CD8-positive, alpha-beta memory T cell (primary cell): Measurements from ENCODE around the gene PACRGL. TPM values are rescaled to one million over a fixed set of nuclear protein-coding genes. Genes with fewer than 3 reads are reported as not detected.
A peak's percentile ranks its signal among the peaks of the same experiment; 100 is the strongest.
"Not testable (repeated sequence)": the region's sequence is repeated elsewhere in the genome, so short reads cannot be mapped to it uniquely, and the experiment has no call there.

ENCODE experiments used
- CTCF ChIA-PET: fragments of 350-600 bp; sonication (Branson Sonifier 250); formaldehyde crosslinking; loops from one replicate; lab custom pipeline; 2021; ENCODE audit warnings: antibody characterized with exemption; lab: Charles Lee
- POLR2A ChIA-PET: fragments of 350-600 bp; sonication (Branson Sonifier 250); formaldehyde crosslinking; loops from one replicate; lab custom pipeline; 2021; ENCODE audit warnings: antibody characterized with exemption; lab: Charles Lee
- DNase-seq, 5 donors: peaks; one replicate each; pipeline versions ENCODE4 v3.0.0 to v3.0.0-alpha.2; 2020 to 2022; ENCODE audit warnings: mixed read lengths in 1 of 5
- H3K27ac ChIP-seq: one replicate; pipeline ENCODE4 v1.7.0; 2013; ENCODE audit warnings: low read depth, mild to moderate bottlenecking, low read length, moderate library complexity
- H3K27me3 ChIP-seq: 2 replicates; pipeline ENCODE4 v1.7.0; 2013; ENCODE audit warnings: low read length, mild to moderate bottlenecking; ENCODE audit not compliant: insufficient read depth, poor library complexity, severe bottlenecking
- H3K36me3 ChIP-seq: 2 replicates; pipeline ENCODE4 v1.7.0; 2013; ENCODE audit warnings: mild to moderate bottlenecking, low read length, moderate library complexity; ENCODE audit not compliant: insufficient read depth
- H3K4me1 ChIP-seq: 2 replicates; pipeline ENCODE4 v1.7.0; 2013; ENCODE audit warnings: mild to moderate bottlenecking, low read length, moderate library complexity; ENCODE audit not compliant: insufficient read depth
- H3K4me3 ChIP-seq: 2 replicates; pipeline ENCODE4 v1.7.0; 2013; ENCODE audit warnings: mild to moderate bottlenecking, low read length
- H3K9me3 ChIP-seq: 2 replicates; pipeline ENCODE4 v1.7.0; 2013; ENCODE audit warnings: mild to moderate bottlenecking, low read length
- H3K27ac Mint-ChIP-seq, 8 donors: one replicate each; pipeline ENCODE4 v1.8.0; 2020 to 2021; ENCODE audit warnings: mixed read lengths in 8 of 8, mild to moderate bottlenecking in 6 of 8, inconsistent platforms in 3 of 8, moderate library complexity in 3 of 8
- H3K27me3 Mint-ChIP-seq, 2 donors: one replicate each; pipeline ENCODE4 v1.8.0; 2020 to 2021; ENCODE audit warnings: mixed read lengths in 2 of 2, mild to moderate bottlenecking in 1 of 2, moderate library complexity in 1 of 2
- H3K36me3 Mint-ChIP-seq, 3 donors: one replicate each; pipeline ENCODE4 v1.8.0; 2020 to 2021; ENCODE audit warnings: mixed read lengths in 3 of 3, inconsistent platforms in 1 of 3, mild to moderate bottlenecking in 1 of 3
- H3K4me1 Mint-ChIP-seq, 3 donors: one replicate each; pipeline ENCODE4 v1.8.0; 2020 to 2021; ENCODE audit warnings: mixed read lengths in 3 of 3, inconsistent platforms in 1 of 3, mild to moderate bottlenecking in 1 of 3
- H3K4me3 Mint-ChIP-seq, 7 donors: one replicate each; pipeline ENCODE4 v1.8.0; 2020 to 2021; ENCODE audit warnings: mixed read lengths in 7 of 7, mild to moderate bottlenecking in 6 of 7, moderate library complexity in 4 of 7, inconsistent platforms in 2 of 7
- H3K9me3 Mint-ChIP-seq, 5 donors: one replicate each; pipeline ENCODE4 v1.8.0; 2020 to 2022; ENCODE audit warnings: mixed read lengths in 5 of 5, mild to moderate bottlenecking in 3 of 5, moderate library complexity in 2 of 5, inconsistent platforms in 1 of 5
- polyA plus RNA-seq: library from polyadenylated mRNA; unstranded; fragments of 300-500 nt; fragmentation: Illumina TruSeq; gene quantifications from one replicate; pipeline ENCODE4 v1.2.3, GENCODE V29; 2021
- total RNA-seq, 2 experiments: library from RNA; stranded (reverse); gene quantifications; one replicate each; pipeline ENCODE4 v1.2.3, GENCODE V29; 2021

PACRGL gene
- total and polyA plus RNA-seq, 3 experiments from 2014 or later = 4.9 to 16.9 (median 14.2) TPM

DNA sequence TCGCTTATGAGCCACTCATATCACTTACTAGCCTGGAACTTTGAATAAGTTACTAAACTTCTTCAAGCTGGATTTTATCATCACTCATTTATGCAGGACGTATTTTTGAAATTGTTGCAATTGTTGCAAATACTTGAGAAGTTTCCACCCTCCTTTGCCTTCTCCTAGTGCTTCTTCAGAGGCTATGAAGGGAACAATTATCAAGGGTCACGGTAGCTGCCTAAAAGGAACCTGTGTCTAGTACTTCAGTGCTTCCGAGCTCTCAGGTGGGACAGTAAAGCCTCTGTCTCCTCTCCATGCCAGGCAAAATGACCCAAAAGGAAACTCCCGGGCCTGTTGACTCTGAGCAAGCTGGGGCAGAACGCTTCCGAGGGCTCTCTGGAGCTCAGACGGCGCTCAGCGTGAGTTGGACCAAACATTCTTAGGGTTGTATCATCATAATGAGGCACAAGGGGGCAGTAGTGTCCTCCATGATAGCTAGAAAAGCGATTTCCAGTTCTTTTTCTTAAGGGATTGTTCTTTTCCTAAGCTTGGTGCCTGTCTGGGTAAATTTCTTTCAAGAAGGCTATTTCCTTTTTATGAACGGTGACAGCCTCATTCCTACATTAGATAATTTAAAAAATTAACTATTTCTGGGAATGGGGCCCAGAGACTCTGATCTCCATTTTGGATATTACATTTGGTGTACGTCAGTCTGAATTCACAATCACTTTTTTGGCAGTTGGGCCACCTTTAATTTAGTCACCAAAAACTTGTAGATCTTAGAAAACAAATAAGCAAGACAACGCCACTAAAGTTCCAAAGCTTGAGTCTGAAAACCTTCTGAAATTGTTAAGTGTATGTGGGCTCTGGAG, 73.1 kb downstream of the PACRGL start:
- H3K27me3 ChIP-seq = no peaks in the 10 kb centered on the region
- no peaks in the 10 kb centered on the region for H3K9me3 ChIP-seq
- Mint-ChIP-seq H3K27ac (peak overlapping the region in 1 of 8 donors; percentile 63), H3K4me3 (peak overlapping the region in 2 of 7 donors; percentile 20 to 30), H3K36me3 (no peaks in the 10 kb centered on the region), H3K4me1 (peaks cover 0 to 9% (median 3%) of the 10 kb centered on the region in 3 donors), H3K27me3 (peaks cover 0 to 2% of the 10 kb centered on the region in 2 donors), H3K9me3 (peaks cover 0 to 3% (median 0%) of the 10 kb centered on the region in 5 donors)
- peak in 2 of 5 donors; percentile 10 for DNase-seq
- no peak overlapping the region for H3K4me3 ChIP-seq
- CTCF ChIA-PET = interaction anchor here (0.8 to 3.8 kb wide), 13 partner anchors 8 to 999 kb away, joined by 3 to 34 read pairs (median 4); no protein-coding TSS in a partner anchor
- POLR2A ChIA-PET = no interaction called here
- no peaks in the 10 kb centered on the region for H3K4me1 ChIP-seq
- H3K36me3 ChIP-seq = no peaks in the 10 kb centered on the region
- no peak overlapping the region for H3K27ac ChIP-seq

DNA sequence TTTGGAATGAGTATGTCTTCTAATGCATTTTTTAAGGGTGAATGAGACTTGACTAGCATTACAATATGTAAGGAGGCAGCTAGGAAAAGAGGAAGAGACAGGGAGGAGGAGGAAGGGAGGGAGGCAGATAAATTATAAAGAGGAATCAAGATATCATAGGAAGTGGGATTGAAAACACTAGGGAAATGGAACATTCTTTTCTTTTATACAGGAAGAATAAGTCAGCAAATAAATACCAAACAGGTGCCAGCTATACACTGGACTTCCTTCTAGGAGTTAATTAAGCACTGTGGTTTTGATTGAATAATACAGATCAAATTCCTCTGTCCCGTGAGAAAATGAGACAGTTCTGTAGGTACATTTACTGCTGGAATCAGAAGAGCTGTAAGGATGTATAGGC, 78.6 kb downstream of the PACRGL start:
- no peaks in the 10 kb centered on the region for H3K36me3 ChIP-seq
- Mint-ChIP-seq H3K4me3 (no peak overlapping the region), H3K9me3 (peaks cover 12 to 29% (median 19%) of the 10 kb centered on the region in 5 donors), H3K27me3 (no peaks in the 10 kb centered on the region), H3K4me1 (peaks cover 0 to 2% (median 1%) of the 10 kb centered on the region in 3 donors), H3K27ac (no peak overlapping the region), H3K36me3 (peaks cover 0 to 16% (median 0%) of the 10 kb centered on the region in 3 donors)
- no peaks in the 10 kb centered on the region for H3K9me3 ChIP-seq
- H3K27me3 ChIP-seq = no peaks in the 10 kb centered on the region
- no peak overlapping the region for H3K4me3 ChIP-seq
- ChIA-PET CTCF (no interaction called here), POLR2A (no interaction called here)
- H3K4me1 ChIP-seq = no peaks in the 10 kb centered on the region
- no peak overlapping the region for H3K27ac ChIP-seq
- no peak for DNase-seq

DNA sequence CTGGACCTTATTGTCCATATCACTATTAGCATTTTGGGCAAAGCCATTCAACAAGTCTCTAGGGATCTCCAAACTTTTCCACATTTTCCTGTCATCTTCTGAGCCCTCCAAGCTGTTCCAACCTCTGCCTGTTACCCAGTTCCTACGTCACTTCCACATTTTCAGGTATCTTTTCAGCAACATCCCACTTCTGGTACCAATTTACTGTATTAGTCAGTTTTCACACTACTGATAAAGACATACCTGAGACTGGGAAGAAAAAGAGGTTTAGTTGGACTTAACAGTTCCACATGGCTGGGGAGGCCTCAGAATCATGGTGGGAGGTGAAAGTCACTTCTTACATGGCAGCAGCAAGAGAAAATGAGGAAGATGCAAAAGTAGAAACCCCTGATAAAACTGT, 82.9 kb downstream of the PACRGL start:
- CTCF ChIA-PET = interaction anchor here (1.7 kb wide), 1 partner anchor 10 kb away, joined by 6 read pairs; no protein-coding TSS in a partner anchor

DNA sequence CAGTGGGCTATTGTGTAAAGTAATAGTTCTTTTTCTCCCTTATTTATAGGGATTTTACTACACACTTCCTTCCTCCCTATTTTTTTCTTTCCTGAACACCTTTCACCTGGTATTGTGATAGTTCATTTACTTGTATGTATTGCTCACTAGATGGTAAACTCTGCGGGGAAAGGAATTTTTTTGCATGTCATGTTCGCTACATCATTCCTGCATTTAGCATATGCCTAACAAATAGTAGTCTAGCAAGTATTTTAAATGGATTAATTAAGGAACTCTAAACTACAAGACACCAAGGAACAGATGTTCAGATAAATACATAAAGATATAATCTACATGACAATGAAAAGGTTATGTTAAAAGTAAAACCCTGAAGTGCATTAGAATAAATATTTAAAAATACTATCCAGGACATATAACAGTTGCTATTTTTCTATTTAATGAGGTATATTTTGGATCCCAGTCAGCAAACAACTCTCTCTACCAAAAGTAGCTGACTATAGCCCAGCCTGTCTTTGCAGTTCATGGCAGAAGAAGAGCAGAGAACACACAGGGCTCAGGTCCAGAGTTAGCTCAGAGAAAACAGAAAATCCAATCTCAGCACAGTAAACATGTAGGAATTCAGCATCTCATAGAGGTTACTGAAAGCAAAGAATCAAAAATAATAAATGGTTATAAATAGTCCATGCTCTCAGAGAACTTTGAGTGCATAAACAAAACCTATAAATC, 87.8 kb downstream of the PACRGL start:
- no peaks in the 10 kb centered on the region for H3K36me3 ChIP-seq
- H3K27ac ChIP-seq = no peak overlapping the region
- H3K4me1 ChIP-seq = no peaks in the 10 kb centered on the region
- no peaks in the 10 kb centered on the region for H3K27me3 ChIP-seq
- Mint-ChIP-seq H3K27ac (no peak overlapping the region), H3K36me3 (peaks cover 0 to 4% (median 0%) of the 10 kb centered on the region in 3 donors), H3K9me3 (peaks cover under 1 to 6% (median 4%) of the 10 kb centered on the region in 5 donors), H3K4me3 (no peak overlapping the region), H3K4me1 (no peaks in the 10 kb centered on the region), H3K27me3 (no peaks in the 10 kb centered on the region)
- no peak for DNase-seq
- CTCF ChIA-PET = no interaction called here
- POLR2A ChIA-PET = no interaction called here
- no peaks in the 10 kb centered on the region for H3K9me3 ChIP-seq
- no peak overlapping the region for H3K4me3 ChIP-seq

More for the DNA sequence above, 82.9 kb downstream of the PACRGL start:
- POLR2A ChIA-PET, H3K27me3 ChIP-seq, H3K4me1 ChIP-seq, H3K27ac Mint-ChIP-seq, H3K4me1 Mint-ChIP-seq, H3K27me3 Mint-ChIP-seq, H3K36me3 ChIP-seq, H3K27ac ChIP-seq, H3K4me3 ChIP-seq, H3K9me3 ChIP-seq, DNase-seq, H3K4me3 Mint-ChIP-seq: not testable (repeated sequence)
- Mint-ChIP-seq H3K36me3 (peaks cover 0 to 16% (median 0%) of the 10 kb centered on the region in 3 donors), H3K9me3 (peaks cover 12 to 31% (median 19%) of the 10 kb centered on the region in 5 donors)
